ENCODE measurements around the gene NBAS.

NBAS gene

GRCh38 chr2:15456352-15456751 lies 104.8 kb downstream of the NBAS start:
- POLR2A ChIA-PET = no interaction called here
- no peak for DNase-seq (ENCODE audit: low read depth, low spot score)
- no peak for TF ChIP-seq CTCF (IDR thresholded peaks at IDR 0.05; ENCODE audit: insufficient read depth, low read length, missing control alignments)
- CTCF ChIA-PET = no interaction called here
- no peak overlapping the region for H3K4me3 ChIP-seq (ENCODE audit: low read depth, low read length)

GRCh38 chr2:15450808-15451207 lies 110.3 kb downstream of the NBAS start:
- ChIA-PET CTCF (no interaction called here), POLR2A (no interaction called here)
- TF ChIP-seq CTCF (IDR thresholded peaks at IDR 0.05; ENCODE audit: insufficient read depth, low read length, missing control alignments) = no peak
- H3K4me3 ChIP-seq (ENCODE audit: low read depth, low read length) = no peak overlapping the region
- DNase-seq (ENCODE audit: low read depth, low spot score) = no peak

- no peak for DNase-seq (ENCODE audit: low read depth, low spot score)
Measured at GRCh38 chr2:15449556-15450236, 111.4 kb downstream of the NBAS start.

GRCh38 chr2:15448250-15448839 lies 112.8 kb downstream of the NBAS start:
- CTCF ChIA-PET = no interaction called here
- no peak for TF ChIP-seq CTCF (IDR thresholded peaks at IDR 0.05; ENCODE audit: insufficient read depth, low read length, missing control alignments)
- POLR2A ChIA-PET = no interaction called here
- DNase-seq (ENCODE audit: low read depth, low spot score) = no peak
- H3K4me3 ChIP-seq (ENCODE audit: low read depth, low read length) = no peak overlapping the region

More at GRCh38 chr2:15449556-15450236, 111.4 kb downstream of the NBAS start:
- H3K4me3 ChIP-seq (ENCODE audit: low read depth, low read length) = no peak overlapping the region
- CTCF ChIA-PET = interaction anchor here (0.6 kb wide), 1 partner anchor 19 kb away, joined by 4 read pairs; no protein-coding TSS in a partner anchor
- no peak for TF ChIP-seq CTCF (IDR thresholded peaks at IDR 0.05; ENCODE audit: insufficient read depth, low read length, missing control alignments)
- POLR2A ChIA-PET = interaction anchor here (0.7 kb wide), 1 partner anchor 23 kb away, joined by 3 read pairs; no protein-coding TSS in a partner anchor

GRCh38 chr2:15447381-15447780 lies 113.8 kb downstream of the NBAS start:
- ChIA-PET POLR2A (no interaction called here), CTCF (no interaction called here)
- no peak for DNase-seq (ENCODE audit: low read depth, low spot score)
- no peak for TF ChIP-seq CTCF (IDR thresholded peaks at IDR 0.05; ENCODE audit: insufficient read depth, low read length, missing control alignments)
- H3K4me3 ChIP-seq (ENCODE audit: low read depth, low read length) = no peak overlapping the region

- CTCF ChIA-PET = no interaction called here
- TF ChIP-seq CTCF (IDR thresholded peaks at IDR 0.05; ENCODE audit: insufficient read depth, low read length, missing control alignments) = no peak
- DNase-seq (ENCODE audit: low read depth, low spot score) = no peak
- H3K4me3 ChIP-seq (ENCODE audit: low read depth, low read length) = no peak overlapping the region
- POLR2A ChIA-PET = no interaction called here
Measured at GRCh38 chr2:15446961-15447360, 114.2 kb downstream of the NBAS start.

All from AG04449 (cell line).